ENCODE data around the gene PDZD2. TPM values are rescaled to one million over a fixed set of nuclear protein-coding genes. Genes with fewer than 3 reads are reported as not detected.

The PDZD2 gene
- total RNA-seq, 2 donors from 2014 or later = 4.5 to 15.7 TPM

GRCh38 chr5:32096891-32097595, 458.1 kb downstream of the PDZD2 start:
- no peak for DNase-seq (ENCODE audit: low spot score)
- H3K9me3 ChIP-seq = no peaks in the 10 kb centered on the region
- no peak overlapping the region for H3K4me3 ChIP-seq
- ATAC-seq (ENCODE audit: insufficient number of reproducible peaks, low FRiP score, low read depth) = no peak
- peaks cover 0 to 40% of the 10 kb centered on the region in 2 donors for H3K4me1 ChIP-seq (ENCODE audit: control insufficient read depth in 1 of 2, low read depth in 2 of 2)
- TF ChIP-seq CTCF (IDR thresholded peaks at IDR 0.05) = no peak
- H3K36me3 ChIP-seq = peaks cover 2% of the 10 kb centered on the region
- H3K27ac ChIP-seq = no peak overlapping the region
- no peaks in the 10 kb centered on the region for H3K27me3 ChIP-seq (replicated peaks; ENCODE audit: insufficient read depth)

- no peak for DNase-seq (ENCODE audit: low spot score)
- no peaks in the 10 kb centered on the region for H3K9me3 ChIP-seq
- H3K27ac ChIP-seq = peak overlapping the region; percentile 23 to 41
- no peak for ATAC-seq (ENCODE audit: insufficient number of reproducible peaks, low FRiP score, low read depth)
- no peaks in the 10 kb centered on the region for H3K27me3 ChIP-seq (replicated peaks; ENCODE audit: insufficient read depth)
- TF ChIP-seq CTCF (IDR thresholded peaks at IDR 0.05) = no peak
- H3K36me3 ChIP-seq = peaks cover 2% of the 10 kb centered on the region
- no peak overlapping the region for H3K4me3 ChIP-seq
- H3K4me1 ChIP-seq (ENCODE audit: control insufficient read depth in 1 of 2, low read depth in 2 of 2) = peaks cover 0 to 40% of the 10 kb centered on the region in 2 donors
These were observed 459.4 kb downstream of the PDZD2 start for GRCh38 chr5:32098291-32098690.

GRCh38 chr5:32098890-32099310, 460.0 kb downstream of the PDZD2 start:
- Histone ChIP-seq H3K27me3 (replicated peaks; ENCODE audit: insufficient read depth) (no peaks in the 10 kb centered on the region), H3K4me1 (ENCODE audit: control insufficient read depth in 1 of 2, low read depth in 2 of 2) (peaks cover 0 to 40% of the 10 kb centered on the region in 2 donors), H3K27ac (peak overlapping the region; percentile 23 to 41), H3K36me3 (peaks cover 8% of the 10 kb centered on the region), H3K9me3 (no peaks in the 10 kb centered on the region), H3K4me3 (no peak overlapping the region)
- ATAC-seq (ENCODE audit: insufficient number of reproducible peaks, low FRiP score, low read depth) (no peak), DNase-seq (ENCODE audit: low spot score) (no peak)
- no peak for TF ChIP-seq CTCF (IDR thresholded peaks at IDR 0.05)

- DNase-seq (ENCODE audit: low spot score) (no peak), ATAC-seq (ENCODE audit: insufficient number of reproducible peaks, low FRiP score, low read depth) (no peak)
- peak overlapping the region; percentile 23 to 41 for H3K27ac ChIP-seq
- no peaks in the 10 kb centered on the region for H3K27me3 ChIP-seq (replicated peaks; ENCODE audit: insufficient read depth)
- no peaks in the 10 kb centered on the region for H3K9me3 ChIP-seq
- peaks cover 0 to 40% of the 10 kb centered on the region in 2 donors for H3K4me1 ChIP-seq (ENCODE audit: control insufficient read depth in 1 of 2, low read depth in 2 of 2)
- no peak for TF ChIP-seq CTCF (IDR thresholded peaks at IDR 0.05)
- no peak overlapping the region for H3K4me3 ChIP-seq
- peaks cover 9% of the 10 kb centered on the region for H3K36me3 ChIP-seq
These were observed 460.6 kb downstream of the PDZD2 start for GRCh38 chr5:32099486-32100035.

GRCh38 chr5:32100230-32100629, 461.3 kb downstream of the PDZD2 start:
- Histone ChIP-seq H3K27me3 (replicated peaks; ENCODE audit: insufficient read depth) (no peaks in the 10 kb centered on the region), H3K27ac (no peak overlapping the region), H3K4me1 (ENCODE audit: control insufficient read depth in 1 of 2, low read depth in 2 of 2) (peaks cover 0 to 34% of the 10 kb centered on the region in 2 donors), H3K4me3 (no peak overlapping the region), H3K9me3 (no peaks in the 10 kb centered on the region), H3K36me3 (peaks cover 9% of the 10 kb centered on the region)
- ATAC-seq (ENCODE audit: insufficient number of reproducible peaks, low FRiP score, low read depth) = no peak
- TF ChIP-seq CTCF (IDR thresholded peaks at IDR 0.05) = no peak
- no peak for DNase-seq (ENCODE audit: low spot score)
